Fibroblast of pulmonary artery (primary cell): ENCODE results near the gene PLEKHJ1.
A peak's percentile ranks its signal among the peaks of the same experiment; 100 is the strongest.

Experiments used
- DNase-seq: peaks from one replicate; pipeline ENCODE4 v3.0.0-alpha.2; 2010; ENCODE audit warnings: low read depth
- H3K4me3 ChIP-seq: replicated peaks from 2 replicates; pipeline ENCODE4 v1.5.1; 2011; ENCODE audit warnings: low read depth, mild to moderate bottlenecking, control low read depth, low read length, moderate library complexity
- CTCF ChIP-seq: IDR thresholded peaks from 2 replicates; pipeline ENCODE4 v1.5.1; 2011; ENCODE audit warnings: mild to moderate bottlenecking, control low read depth, low read length, inconsistent platforms; ENCODE audit errors: missing control alignments

The PLEKHJ1 gene

GRCh38 chr19:2199861-2200623, 36.1 kb downstream of the PLEKHJ1 start:
- DNase-seq = no peak
- no peak overlapping the region for H3K4me3 ChIP-seq
- TF ChIP-seq CTCF = no peak

GRCh38 chr19:2199215-2199614, 36.9 kb downstream of the PLEKHJ1 start:
- DNase-seq = no peak
- peak; percentile 10 for TF ChIP-seq CTCF
- no peak overlapping the region for H3K4me3 ChIP-seq

DNA sequence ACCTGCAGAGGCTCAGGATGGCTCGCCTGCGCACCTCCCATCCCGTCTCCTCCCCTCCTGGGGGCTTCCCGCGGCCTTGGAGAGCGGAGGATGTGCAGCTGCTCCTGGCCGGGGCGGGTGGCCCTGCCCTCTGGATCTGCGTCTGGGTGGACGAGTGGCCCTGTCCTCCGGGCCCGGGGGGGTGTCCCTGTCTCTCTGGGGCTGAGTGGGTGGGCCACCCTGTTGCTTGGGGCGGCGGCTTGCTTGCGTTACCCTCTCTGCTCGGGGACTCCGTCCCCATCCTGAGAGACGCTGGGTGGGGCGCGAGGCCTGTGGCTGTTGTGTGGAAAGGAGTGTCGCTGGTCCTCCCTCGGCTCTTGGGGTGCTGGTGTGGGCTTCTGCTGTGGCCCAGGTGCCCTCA, 37.8 kb downstream of the PLEKHJ1 start:
- TF ChIP-seq CTCF = no peak
- no peak overlapping the region for H3K4me3 ChIP-seq

DNA sequence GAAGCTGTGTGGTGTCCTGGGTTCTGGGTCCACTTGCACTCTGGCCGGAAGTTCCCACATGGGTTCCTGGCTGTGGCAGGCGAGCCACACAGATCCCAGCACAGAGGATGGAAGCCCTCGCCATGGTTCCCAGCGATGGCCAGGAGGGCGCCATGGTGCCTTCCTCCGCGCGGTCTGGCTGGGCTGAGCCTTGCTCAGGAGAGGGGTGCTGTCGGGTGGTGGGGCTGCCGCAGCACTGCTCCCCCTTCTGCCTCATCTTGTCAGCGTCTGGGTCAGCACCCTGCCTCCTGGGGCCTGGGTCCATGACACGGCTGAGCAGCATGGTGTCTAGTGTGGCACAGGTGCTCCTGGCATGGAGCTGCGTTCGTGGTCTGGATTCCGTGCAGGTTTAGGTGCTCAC, 38.9 kb downstream of the PLEKHJ1 start:
- no peak for TF ChIP-seq CTCF
- no peak for DNase-seq
- no peak overlapping the region for H3K4me3 ChIP-seq

More for the DNA sequence above, 37.8 kb downstream of the PLEKHJ1 start:
- no peak for DNase-seq

DNA sequence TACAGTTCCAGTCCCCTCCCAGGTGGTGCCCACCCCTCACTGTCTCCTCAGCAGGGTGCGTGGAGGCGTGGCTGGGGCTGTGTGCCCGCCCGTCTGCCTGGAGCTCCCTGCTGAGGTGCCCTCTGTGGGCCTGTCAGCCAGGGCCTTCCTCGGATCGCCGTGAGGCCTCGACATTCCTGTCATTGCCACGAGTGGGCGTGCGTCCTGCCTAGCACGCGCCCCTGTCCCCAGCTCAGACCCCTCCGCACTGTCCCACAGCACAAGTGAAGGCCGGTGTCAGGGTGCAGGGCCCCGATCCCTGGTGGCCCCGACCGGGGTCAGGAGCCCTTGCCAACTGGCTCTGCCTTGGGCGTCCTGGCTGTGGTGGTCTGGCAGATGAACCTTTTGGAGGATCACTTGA, 40.2 kb downstream of the PLEKHJ1 start:
- no peak overlapping the region for H3K4me3 ChIP-seq
- TF ChIP-seq CTCF = no peak
- no peak for DNase-seq

GRCh38 chr19:2195361-2195760, 40.8 kb downstream of the PLEKHJ1 start:
- H3K4me3 ChIP-seq = no peak overlapping the region
- no peak for DNase-seq
- no peak for TF ChIP-seq CTCF

GRCh38 chr19:2194513-2195078, 41.5 kb downstream of the PLEKHJ1 start:
- no peak for DNase-seq
- TF ChIP-seq CTCF = no peak
- no peak overlapping the region for H3K4me3 ChIP-seq
